Stimulated activated CD8-positive, alpha-beta memory T cell treated with anti-CD3 and anti-CD28 coated beads, Interleukin-12 subunit alpha, Interleukin-12 subunit beta, amount 100 ng/mL, for 24 hours (primary cell): Measurements from ENCODE around the gene FBLN1.
"Not testable (repeated sequence)": the region's sequence is repeated elsewhere in the genome, so short reads cannot be mapped to it uniquely, and the experiment has no call there.

Source experiments
- DNase-seq: peaks from one replicate; pipeline ENCODE4 v3.0.0-alpha.2; 2020; ENCODE audit errors: extremely low read depth

The FBLN1 gene

GRCh38 chr22:45585946-45586540 is 83.4 kb downstream of the FBLN1 start:
- no peak for DNase-seq

DNA sequence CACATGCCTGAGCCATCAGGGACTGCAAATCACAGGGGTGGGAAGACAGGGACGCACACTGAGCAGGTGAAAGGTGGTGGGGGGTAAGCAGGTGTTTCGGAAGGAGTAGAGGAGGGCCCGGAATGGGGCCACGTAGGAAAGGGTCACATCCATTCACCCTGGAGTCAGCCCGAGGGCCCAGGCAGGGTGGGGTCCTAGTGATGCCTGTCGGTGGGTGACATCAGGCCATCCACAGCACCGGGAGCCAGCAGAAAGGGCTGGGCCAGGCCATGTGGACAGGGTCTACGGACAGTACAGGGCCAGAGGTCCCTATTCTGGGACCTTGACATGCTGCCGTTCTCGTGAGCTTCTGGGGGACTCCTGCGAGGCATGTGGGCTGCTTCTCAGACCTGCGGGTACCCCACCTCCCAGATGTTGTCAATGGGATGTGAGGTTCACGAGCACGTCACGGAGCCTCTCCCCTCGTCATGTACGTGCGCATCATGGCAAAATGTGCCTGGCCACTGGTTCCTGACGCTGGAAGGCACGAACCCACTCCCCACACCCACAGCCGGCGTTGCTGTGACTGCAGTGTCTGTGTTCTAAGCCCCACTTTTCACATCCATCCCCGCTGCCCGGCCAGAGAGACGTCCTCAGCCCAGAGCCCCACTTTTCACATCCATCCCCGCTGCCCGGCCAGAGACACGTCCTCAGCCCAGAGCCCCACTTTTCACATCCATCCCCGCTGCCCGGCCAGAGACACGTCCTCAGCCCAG is 84.1 kb downstream of the FBLN1 start:
- no peak for DNase-seq

DNA sequence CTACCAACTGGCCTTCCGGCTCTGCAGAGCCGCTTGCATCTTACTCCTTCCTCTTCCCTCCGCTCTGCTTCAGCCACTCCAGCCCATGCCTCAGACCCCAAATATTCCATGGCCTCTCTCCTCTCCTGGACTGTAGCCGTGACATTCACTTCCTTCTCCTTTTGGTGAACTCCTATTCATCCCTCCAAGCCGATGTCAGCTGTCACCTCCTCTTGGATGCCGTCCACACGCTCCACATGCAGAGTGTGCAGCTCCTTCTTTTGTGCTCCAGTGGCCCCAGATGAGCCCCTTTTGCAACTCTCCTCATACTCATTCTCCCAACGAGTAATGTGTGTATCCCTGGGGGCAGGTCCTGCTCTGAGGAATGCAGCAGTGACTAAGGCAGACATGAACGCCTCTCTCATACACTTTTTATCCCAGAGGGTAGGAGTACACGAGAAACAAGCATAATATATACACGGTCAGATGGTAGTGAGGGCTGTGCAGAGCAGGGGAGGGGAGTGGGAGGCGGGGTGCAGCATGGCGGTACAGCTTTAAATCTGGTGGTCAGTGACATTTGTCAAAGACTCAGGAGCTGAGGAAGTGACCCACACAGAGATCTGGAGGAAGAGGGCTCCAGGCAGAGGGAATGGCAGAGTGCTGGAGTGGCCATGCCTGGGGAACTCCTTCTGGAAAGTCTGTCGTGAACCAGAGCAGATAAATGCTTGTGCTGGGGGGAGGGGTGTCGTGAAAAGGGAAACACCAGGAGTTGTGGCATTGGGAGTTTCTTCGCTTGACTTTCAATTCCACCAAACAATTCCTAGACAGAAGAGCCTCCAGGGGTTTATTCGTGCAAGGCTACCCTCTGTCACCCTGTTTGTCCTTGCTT is 85.2 kb downstream of the FBLN1 start:
- DNase-seq, result no peak

GRCh38 chr22:45589556-45589955 is 86.9 kb downstream of the FBLN1 start:
- DNase-seq, result no peak

GRCh38 chr22:45590262-45590661 is 87.6 kb downstream of the FBLN1 start:
- no peak for DNase-seq

DNA sequence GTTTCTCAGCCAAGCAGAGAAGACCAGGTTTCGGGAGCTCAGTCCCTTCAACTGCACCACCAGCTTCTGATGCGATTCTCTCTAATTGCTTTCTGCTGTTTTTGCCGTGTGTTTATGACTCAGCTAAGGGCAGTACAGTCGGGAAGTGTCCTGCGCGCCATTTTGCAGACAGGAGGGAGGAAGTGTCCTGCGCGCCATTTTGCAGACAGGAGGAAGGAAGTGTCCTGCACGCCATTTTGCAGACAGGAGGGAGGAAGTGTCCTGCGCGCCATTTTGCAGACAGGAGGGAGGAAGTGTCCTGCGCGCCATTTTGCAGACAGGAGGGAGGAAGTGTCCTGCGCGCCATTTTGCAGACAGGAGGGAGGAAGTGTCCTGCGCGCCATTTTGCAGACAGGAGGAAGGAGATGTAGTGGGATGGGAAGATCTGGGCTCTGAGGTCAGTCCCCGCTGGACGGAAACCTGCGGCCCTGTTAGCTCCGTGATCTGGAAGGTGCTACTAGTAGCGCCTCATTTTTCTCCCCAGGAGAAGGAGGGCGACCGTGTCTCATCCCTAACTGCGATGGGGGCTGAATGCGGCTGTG is 89.0 kb downstream of the FBLN1 start:
- DNase-seq, result not testable (repeated sequence)

DNA sequence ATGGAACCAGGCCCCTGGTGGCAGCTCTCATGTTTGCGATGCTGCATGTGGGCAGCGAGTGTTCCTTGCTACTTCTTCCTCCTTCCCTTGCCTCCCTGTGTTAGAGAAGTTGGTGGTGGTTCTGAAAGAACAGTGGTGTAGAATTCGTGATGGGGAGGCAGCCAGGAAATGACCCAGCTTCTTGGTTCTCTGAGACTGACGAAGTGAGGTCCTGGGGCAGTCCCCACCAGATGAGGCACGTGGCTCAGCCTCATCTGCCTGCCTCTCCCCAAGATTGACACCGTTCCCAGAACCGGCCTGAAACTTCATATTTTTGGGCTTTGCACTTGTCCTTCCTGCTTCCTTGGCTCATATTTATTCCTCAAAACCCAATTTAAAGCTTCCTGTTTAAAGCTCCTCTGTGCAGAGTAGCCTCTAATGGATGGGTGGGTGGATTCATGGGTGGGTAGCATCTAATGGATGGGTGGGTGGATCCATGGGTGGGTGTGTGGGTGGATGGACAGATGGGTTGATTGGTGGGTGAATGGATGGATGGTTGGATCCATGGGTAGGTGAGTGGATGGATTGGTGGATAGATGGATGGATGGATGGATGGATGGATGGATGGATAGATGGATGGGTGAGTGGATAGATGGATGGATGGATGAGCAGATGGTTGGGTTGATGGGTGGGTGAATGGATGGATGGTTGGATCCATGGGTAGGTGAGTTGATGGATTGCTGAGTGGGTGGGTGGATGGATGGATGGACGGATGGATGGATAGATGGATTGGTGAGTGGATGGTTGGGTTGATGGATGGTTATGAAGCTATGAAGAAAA is 91.6 kb downstream of the FBLN1 start:
- no peak for DNase-seq

DNA sequence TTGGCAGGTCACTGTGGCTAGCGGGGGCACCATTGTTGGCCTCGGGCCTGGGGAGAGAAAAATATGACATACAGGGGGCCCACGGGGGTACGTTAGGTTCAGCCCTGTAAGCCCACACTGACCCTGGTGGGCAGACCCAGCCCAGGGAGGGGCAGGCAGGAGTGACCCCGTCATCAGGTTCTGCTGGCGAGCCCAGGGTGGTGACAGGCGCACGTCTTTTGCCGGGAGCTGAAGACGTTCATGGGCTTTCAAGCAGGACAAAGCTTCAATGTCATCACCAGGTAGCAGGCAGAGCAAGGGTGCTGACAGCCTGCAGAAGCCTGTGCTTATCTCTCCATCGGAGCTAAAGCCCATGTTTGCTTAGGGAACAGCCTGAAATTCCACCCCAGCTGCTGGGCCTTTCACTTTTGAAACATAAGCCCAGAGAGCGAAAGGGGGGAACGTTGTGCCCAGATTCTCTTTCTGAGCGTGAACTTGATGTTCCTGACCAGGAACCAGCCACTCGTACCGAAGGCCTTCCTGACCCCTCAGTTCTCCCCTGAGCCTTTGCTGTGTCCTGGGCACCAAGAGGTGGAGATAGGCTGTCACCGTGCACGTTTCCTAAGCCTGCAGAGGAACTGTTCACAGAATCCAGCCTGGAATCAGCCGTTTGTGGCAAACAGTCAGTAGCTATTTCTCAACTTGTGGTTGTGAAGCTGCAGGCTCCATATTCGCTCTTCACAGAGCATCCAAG is 94.9 kb downstream of the FBLN1 start:
- DNase-seq, result no peak

GRCh38 chr22:45598596-45599217 is 96.0 kb downstream of the FBLN1 start:
- no peak for DNase-seq

GRCh38 chr22:45599836-45600577 is 97.3 kb downstream of the FBLN1 start:
- no peak for DNase-seq

DNA sequence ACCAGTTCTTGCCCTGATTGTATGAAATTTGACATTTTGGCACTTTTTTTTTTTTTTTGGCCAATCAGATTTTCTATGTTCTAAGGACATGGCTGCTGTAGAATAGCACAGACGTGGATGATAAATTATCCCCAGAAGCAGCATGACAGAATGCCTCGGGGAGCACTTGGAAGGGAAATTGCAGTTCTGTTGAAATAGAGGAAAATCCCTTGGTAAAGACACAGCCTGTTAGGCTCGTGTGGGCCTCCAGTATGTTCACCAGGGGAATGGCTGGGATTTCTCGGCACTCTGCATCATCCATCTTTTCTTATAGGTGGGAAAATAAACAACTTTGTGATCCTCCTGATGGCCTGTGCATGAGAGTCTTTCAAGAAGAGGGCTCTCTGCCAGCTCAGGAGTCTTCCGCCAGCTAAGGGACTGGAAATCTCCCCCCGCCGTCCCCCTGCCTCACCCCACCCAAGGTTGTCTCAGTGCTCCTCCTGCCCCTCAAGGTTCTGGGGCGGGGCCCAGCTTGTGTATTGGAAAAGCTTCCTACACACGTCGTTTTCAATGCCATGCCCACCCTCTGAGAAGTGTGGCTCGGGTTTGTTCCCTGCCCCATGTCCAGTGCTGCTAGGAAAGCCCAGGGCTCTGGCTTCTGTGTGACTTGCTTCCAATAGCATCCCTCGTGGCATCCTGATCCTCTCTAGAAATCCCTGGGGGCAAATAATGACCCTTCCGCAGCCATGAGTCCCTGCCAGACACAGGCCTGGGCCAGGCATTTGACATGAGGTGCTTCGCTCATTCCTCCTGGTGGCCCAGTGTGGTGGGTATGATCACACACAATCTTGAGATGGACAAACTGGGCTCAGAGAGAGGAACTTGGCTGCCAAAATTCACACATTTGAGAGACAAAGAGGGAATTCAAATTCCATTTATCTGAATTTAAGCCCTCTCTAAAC is 98.4 kb downstream of the FBLN1 start:
- no peak for DNase-seq

DNA sequence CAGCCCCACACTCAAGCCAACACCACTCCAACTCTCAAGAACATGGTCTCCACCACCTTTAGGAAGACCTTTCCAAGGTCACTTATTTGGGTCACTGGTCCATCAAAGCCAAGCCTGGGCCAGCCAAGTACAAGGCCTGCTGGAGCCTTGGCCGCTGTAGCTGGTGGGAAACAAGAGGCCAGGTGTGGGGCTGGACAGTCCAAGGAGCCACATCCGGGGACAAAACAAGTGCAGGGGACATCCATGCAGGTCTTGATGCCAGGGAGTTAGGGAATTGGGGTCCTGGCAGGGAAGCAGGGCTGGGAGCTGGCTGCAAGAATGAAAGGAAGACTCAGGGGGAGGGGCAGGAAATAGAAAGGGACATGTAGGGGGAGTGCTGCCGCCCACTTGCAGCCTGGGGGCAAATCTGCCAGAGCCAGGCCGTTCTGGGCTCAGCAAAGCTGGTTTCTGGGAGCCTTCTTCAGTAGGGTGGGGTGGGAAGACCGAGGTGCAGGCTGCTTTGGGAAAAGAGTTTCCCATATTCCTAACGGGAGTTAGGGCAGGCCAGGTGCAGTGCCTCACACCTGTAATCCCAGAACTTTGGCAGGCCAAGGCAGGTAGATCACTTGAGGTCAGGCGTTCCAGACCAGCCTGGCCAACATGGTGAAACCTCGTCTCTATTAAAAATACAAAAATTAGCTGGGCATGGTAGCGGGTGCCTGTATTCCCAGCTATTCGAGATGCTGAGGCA is 99.5 kb downstream of the FBLN1 start:
- DNase-seq, result no peak

DNA sequence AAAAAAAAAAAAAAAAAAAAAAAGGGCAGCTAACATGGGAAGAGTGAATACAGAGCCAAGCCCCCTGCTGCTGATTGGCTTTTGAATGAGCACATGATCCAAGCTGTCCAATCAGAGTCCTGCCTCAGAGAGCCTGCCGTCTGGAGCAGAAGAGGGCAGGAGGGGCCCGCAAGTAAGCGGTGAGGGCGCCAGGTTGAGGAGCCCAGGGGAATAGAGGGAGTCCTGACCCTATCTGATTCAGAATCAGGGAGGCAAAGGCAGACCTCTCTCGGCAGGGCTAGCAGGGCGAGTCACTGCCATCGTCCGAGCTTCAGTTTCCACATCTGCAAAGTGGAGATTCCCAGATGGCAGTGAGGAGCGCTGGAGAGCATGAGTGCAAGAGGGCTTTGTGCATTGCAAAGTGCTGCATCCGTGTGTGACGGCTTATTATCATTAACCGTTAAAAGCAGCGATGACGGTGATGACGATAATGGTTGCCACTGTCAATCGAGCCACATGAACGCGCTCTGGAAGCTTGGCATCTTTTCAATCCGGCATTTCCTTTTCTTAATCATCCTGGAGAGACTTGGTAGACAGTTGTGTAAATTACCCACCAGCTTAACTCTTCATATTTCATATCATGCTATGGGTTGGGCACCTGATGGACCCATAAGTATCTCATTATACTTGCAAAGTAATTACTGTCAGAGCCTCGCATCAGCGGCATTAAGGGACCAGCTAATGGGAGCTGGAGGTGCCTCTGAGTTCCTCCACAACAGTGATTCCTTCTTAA is 100.3 kb downstream of the FBLN1 start:
- no peak for DNase-seq

DNA sequence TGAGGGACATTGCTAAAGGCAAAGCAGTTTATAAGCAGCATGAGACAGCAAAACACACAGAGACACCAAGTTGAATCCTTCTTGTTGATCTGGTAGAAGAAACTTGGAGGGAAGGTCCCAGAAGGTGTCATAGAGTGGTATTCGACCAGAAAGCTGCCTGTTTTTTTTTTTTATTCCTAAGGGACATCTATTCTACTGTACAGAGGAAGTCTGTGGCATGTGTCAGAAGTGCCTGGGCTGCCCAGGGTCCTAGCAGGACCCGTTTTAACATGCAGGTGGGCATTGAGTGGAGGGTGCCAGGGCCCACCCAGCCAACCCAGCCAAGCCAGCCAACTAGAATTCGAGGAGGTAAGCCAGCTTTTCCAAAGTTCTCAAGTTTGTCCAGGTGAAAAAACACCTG is 100.9 kb downstream of the FBLN1 start:
- DNase-seq, result no peak

DNA sequence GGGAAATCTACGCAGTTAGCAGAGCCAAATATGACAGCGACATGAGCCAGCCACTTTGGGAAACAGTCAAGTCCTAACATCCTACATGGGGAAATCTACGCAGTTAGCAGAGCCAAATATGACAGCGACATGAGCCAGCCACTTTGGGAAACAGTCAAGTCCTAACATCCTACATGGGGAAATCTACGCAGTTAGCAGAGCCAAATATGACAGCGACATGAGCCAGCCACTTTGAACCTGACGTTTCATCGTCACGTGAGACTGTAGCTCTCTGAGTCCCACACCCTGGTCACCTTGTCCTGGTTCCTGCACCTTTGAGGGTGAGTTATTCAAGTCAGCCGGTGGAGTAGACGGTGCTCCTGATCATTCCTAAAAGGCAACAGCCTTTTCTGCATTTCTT is 105.4 kb downstream of the FBLN1 start:
- not testable (repeated sequence) for DNase-seq

GRCh38 chr22:45608763-45609180 is 106.1 kb downstream of the FBLN1 start:
- DNase-seq, result no peak

- no peak for DNase-seq
These were observed 109.8 kb downstream of the FBLN1 start for GRCh38 chr22:45612451-45612901.
